GM12878 (cell line): ENCODE measurements around the gene NOL3. TPM values are rescaled to one million over a fixed set of nuclear protein-coding genes. Genes with fewer than 3 reads are reported as not detected.
A peak's percentile ranks its signal among the peaks of the same experiment; 100 is the strongest.

Experiments
- ATAC-seq: fragments of 200-7000 bp; cut with Tn5 transposase; 3 replicates; pipeline ENCODE4 v1.9.1; 2020; ENCODE audit warnings: mild to moderate bottlenecking, moderate library complexity
- BruUV-seq: library from RNA; stranded (reverse); fragments of 400-500 nt; replicated peaks from 2 replicates; lab custom pipeline; 2021; lab: Mats Ljungman, UMichigan
- CTCF ChIA-PET: fragments of 300-600 bp; sonication (Branson Sonifier 250); formaldehyde crosslinking; extraction: SDS; loops from one replicate; lab custom pipeline; 2021; ENCODE audit warnings: inconsistent platforms; lab: Yijun Ruan, JAX
- POLR2A ChIA-PET: fragments of 350-600 bp; formaldehyde crosslinking; extraction: SDS; loops from one replicate; lab custom pipeline; 2021; ENCODE audit warnings: inconsistent platforms; lab: Charles Lee
- RAD21 ChIA-PET: fragments of 300-600 bp; sonication (Branson Sonifier 250); formaldehyde crosslinking; loops from one replicate; lab custom pipeline; 2023; ENCODE audit warnings: antibody characterized with exemption; ENCODE audit not compliant: unreplicated experiment; lab: Charles Lee
- SMC1A ChIA-PET: fragments of 300-600 bp; sonication (Branson Sonifier 250); formaldehyde crosslinking; loops from one replicate; lab custom pipeline; 2023; ENCODE audit not compliant: unreplicated experiment, uncharacterized antibody; lab: Charles Lee
- DNase-seq: peaks from one replicate; pipeline ENCODE4 v3.0.0-alpha.2; 2011; ENCODE audit warnings: low read depth, low spot score
- FAIRE-seq: peaks from 3 replicates; lab custom pipeline; 2011; peaks lifted over from hg19 to GRCh38; lab: Jason Lieb, UNC
- H2AFZ ChIP-seq: 2 replicates; pipeline ENCODE4 v1.6.0; 2011; ENCODE audit warnings: low read depth, low read length, control low read depth; ENCODE audit not compliant: control insufficient read depth
- H3K27ac ChIP-seq: 2 replicates; pipeline ENCODE4 v1.5.1; 2011; ENCODE audit warnings: control low read depth; ENCODE audit not compliant: control insufficient read depth, insufficient read depth
- H3K27me3 ChIP-seq, 2 experiments: replicated peaks in 1 of 2; 2 replicates each; pipeline versions ENCODE4 v1.6.0 to v1.6.1; 2011; ENCODE audit warnings: low read length in 1 of 2; ENCODE audit not compliant: control insufficient read depth in 2 of 2, insufficient read depth in 2 of 2
- H3K36me3 ChIP-seq, 2 experiments: 2 replicates each; pipeline ENCODE4 v1.5.1; 2011; ENCODE audit warnings: low read length in 1 of 2; ENCODE audit not compliant: control insufficient read depth in 2 of 2, insufficient read depth in 2 of 2
- H3K4me1 ChIP-seq: 2 replicates; pipeline ENCODE4 v1.6.1; 2011; ENCODE audit warnings: mild to moderate bottlenecking, low read length, moderate library complexity, mixed read lengths; ENCODE audit not compliant: control insufficient read depth, insufficient read depth
- H3K4me2 ChIP-seq: 2 replicates; pipeline ENCODE4 v1.6.0; 2011; ENCODE audit warnings: control low read depth; ENCODE audit not compliant: control insufficient read depth, insufficient read depth
- H3K4me3 ChIP-seq: fragments of 200-600 bp; sonication (generic); 2 replicates; pipeline ENCODE4 v1.5.1; 2016
- H3K79me2 ChIP-seq: 2 replicates; pipeline ENCODE4 v1.6.0; 2011; ENCODE audit warnings: low read length; ENCODE audit not compliant: control insufficient read depth, insufficient read depth
- H3K9ac ChIP-seq: 2 replicates; pipeline ENCODE4 v1.8.0; 2011; ENCODE audit warnings: low read length, control low read depth, mixed read lengths; ENCODE audit not compliant: control insufficient read depth, insufficient read depth
- H3K9me3 ChIP-seq: replicated peaks from 3 replicates; pipeline ENCODE4 v1.5.1; 2011; ENCODE audit warnings: mild to moderate bottlenecking, low read length; ENCODE audit not compliant: control insufficient read depth, insufficient read depth
- H4K20me1 ChIP-seq: 2 replicates; pipeline ENCODE4 v1.6.0; 2011; ENCODE audit not compliant: control insufficient read depth, insufficient read depth
- SPI1 ChIP-seq: IDR thresholded peaks from 2 replicates; pipeline ENCODE4 v1.6.1; 2011; ENCODE audit warnings: low read depth, mild to moderate bottlenecking, low read length, moderate library complexity, borderline replicate concordance; ENCODE audit not compliant: insufficient read depth
- WGBS: methylation state at CpG from one replicate; pipeline ENCODE4 v1.1.6; 2016; ENCODE audit warnings: low lambda C conversion rate; ENCODE audit not compliant: insufficient replicate concordance, insufficient coverage; ENCODE audit errors: missing lambda C conversion rate; 5-methylcytosine and 5-hydroxymethylcytosine counted together
- in situ Hi-C: fragments of 300-500 bp; cut with MboI; formaldehyde crosslinking; loops from 9 replicates; pipeline ENCODE4 v1.14.3; 2018; ENCODE audit warnings: mixed read lengths
- intact Hi-C: fragments of 100-400 bp; cut with micrococcal nuclease; formaldehyde crosslinking; loops from one replicate; pipeline ENCODE4 v1.14.2; 2022; ENCODE audit not compliant: unreplicated experiment
- polyA plus RNA-seq, 11 experiments: library from polyadenylated mRNA; depleted of rRNA in 4 of 11; unstranded in 6 of 11; stranded (reverse) in 5 of 11; fragments of >200 nt; fragmentation: Nextera tagmentation in 4 of 11; fragmentation: Illumina TruSeq in 1 of 11; extraction: Ambion mirVana in 4 of 11; extraction: Trizol in 1 of 11; gene quantifications; 1 replicate in 1 of 11; 2 replicates in 10 of 11; pipeline versions ENCODE4 v1.2.1 to v1.2.3, GENCODE V29; 2011 to 2016; ENCODE audit warnings: inconsistent platforms in 2 of 11, missing spikeins in 2 of 11, low read depth in 1 of 11
- total RNA-seq, 4 experiments: library from RNA; depleted of rRNA in 3 of 4; stranded (reverse); fragments of >200 nt in 3 of 4; fragmentation: Illumina TruSeq in 1 of 4; extraction: Trizol in 1 of 4; gene quantifications; 2 replicates each; pipeline versions ENCODE4 v1.2.1 to v1.2.3, GENCODE V29; 2013 to 2021
- TF ChIP-seq, protein P1 (sequence below), 3 experiments: IDR thresholded peaks in 2 of 3; conservative IDR thresholded peaks in 1 of 3; 2 replicates each; pipeline ENCODE4 v1.5.1; 2011; ENCODE audit warnings: low read depth in 3 of 3, low read length in 3 of 3, mild to moderate bottlenecking in 3 of 3, control low read depth in 2 of 3, moderate library complexity in 2 of 3, inconsistent platforms in 1 of 3, mixed read lengths in 1 of 3; ENCODE audit not compliant: control insufficient read depth in 2 of 3, insufficient read depth in 1 of 3; ENCODE audit errors: extremely low read depth in 1 of 3

NOL3 gene
- total and polyA plus RNA-seq, 10 of the 15 experiments (the other 5 are each of a cell fraction or from before 2014, with no cell fraction given): 0.31 to 18.4 (median 2.7) TPM

DNA sequence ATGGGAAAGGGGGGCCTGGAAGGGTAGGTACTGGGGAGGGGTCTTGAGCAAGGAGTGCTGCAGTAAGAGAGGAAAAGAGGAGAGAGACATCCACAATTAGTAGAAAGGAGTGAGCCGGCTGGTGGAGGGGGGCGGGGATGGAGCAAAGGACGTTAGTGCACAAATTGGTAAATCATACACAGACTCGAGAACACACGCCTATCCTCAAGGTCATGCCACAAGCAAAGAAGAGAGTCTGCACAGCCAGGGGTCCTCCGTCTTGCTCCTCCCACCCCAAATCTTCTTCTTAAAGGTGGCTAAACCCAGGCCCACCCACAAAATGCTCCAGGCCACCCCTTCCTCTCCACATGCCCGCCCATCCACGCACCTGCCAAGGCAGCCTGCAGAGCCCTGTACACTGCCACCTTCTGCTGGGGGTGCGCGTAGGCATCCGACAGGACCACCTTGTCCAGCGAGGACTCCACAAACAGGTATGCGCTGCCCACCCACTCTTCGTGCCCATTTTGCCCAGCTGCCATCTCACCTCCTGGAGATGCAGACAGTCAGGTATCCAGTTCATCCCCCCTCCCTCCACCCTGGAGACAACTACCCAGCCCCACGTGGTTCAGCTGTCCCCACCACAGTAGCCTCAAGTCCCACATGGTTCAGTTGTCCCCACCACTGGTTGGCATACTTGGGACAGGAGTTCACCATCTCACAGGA lies 14.0 kb upstream of the NOL3 start:
- no peak for DNase-seq
- Histone ChIP-seq H3K9ac (no peak overlapping the region), H3K79me2 (peaks cover 11% of the 10 kb centered on the region), H2AFZ (no peak overlapping the region), H3K36me3 (no peaks in the 10 kb centered on the region), H3K9me3 (no peaks in the 10 kb centered on the region), H3K27ac (no peak overlapping the region), H3K4me2 (peak overlapping the region; percentile 44; the same call in 1 of the 2 replicates), H3K27me3 (no peaks in the 10 kb centered on the region), H4K20me1 (peaks cover 10% of the 10 kb centered on the region; the same call in 1 of the 2 replicates), H3K4me1 (peaks cover 25% of the 10 kb centered on the region), H3K4me3 (no peak overlapping the region)
- no TSS peak for BruUV-seq
- SMC1A ChIA-PET: interaction anchor here (0.6 to 2.1 kb wide), 7 partner anchors 55 to 198 kb away, joined by 3 to 18 read pairs (median 6); no protein-coding TSS in a partner anchor
- intact Hi-C loops (loop anchor here (5.0 kb wide), 2 partner anchors 54 to 506 kb away; partner anchors contain the start of genes ACD and PARD6A), in situ Hi-C loops (loop anchor here (10.0 kb wide), 1 partner anchor 181 kb away; no protein-coding TSS in a partner anchor)
- POLR2A ChIA-PET: interaction anchor here (0.5 to 8.2 kb wide), 3 partner anchors 17 to 71 kb away, joined by 4 to 137 read pairs (median 5); partner anchors contain the start of gene NOL3
- FAIRE-seq: no peak
- RAD21 ChIA-PET: interaction anchor here (1.2 to 2.6 kb wide), 9 partner anchors 14 to 138 kb away, joined by 4 to 69 read pairs (median 6); partner anchors contain the start of gene NOL3
- TF ChIP-seq, protein P1, sequence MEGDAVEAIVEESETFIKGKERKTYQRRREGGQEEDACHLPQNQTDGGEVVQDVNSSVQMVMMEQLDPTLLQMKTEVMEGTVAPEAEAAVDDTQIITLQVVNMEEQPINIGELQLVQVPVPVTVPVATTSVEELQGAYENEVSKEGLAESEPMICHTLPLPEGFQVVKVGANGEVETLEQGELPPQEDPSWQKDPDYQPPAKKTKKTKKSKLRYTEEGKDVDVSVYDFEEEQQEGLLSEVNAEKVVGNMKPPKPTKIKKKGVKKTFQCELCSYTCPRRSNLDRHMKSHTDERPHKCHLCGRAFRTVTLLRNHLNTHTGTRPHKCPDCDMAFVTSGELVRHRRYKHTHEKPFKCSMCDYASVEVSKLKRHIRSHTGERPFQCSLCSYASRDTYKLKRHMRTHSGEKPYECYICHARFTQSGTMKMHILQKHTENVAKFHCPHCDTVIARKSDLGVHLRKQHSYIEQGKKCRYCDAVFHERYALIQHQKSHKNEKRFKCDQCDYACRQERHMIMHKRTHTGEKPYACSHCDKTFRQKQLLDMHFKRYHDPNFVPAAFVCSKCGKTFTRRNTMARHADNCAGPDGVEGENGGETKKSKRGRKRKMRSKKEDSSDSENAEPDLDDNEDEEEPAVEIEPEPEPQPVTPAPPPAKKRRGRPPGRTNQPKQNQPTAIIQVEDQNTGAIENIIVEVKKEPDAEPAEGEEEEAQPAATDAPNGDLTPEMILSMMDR (IDR thresholded peaks at IDR 0.05 in 2 of 3, conservative IDR thresholded peaks at IDR 0.05 in 1 of 3; ENCODE audit: control insufficient read depth in 2 of 3, extremely low read depth in 1 of 3, insufficient read depth in 1 of 3, low read depth in 3 of 3, low read length in 3 of 3): 0 out of 6 replicates have a peak, but pooled peaks of 2 of the 3 experiments have one; percentile 10 to 14
- TF ChIP-seq SPI1: no peak
- CTCF ChIA-PET: interaction anchor here (0.6 to 10.0 kb wide), 20 partner anchors 10 to 173 kb away, joined by 3 to 98 read pairs (median 8); partner anchors contain the start of gene PHAF1
- WGBS: 91% methylated on average over 15 of the region's 15 CpGs
- no peak for ATAC-seq
